Activated CD8-positive, alpha-beta T cell treated with anti-CD3 and anti-CD28 coated beads for 36 hours (primary cell): Measurements from ENCODE around the gene LMNTD1. TPM values are rescaled to one million over a fixed set of nuclear protein-coding genes. Genes with fewer than 3 reads are reported as not detected.

ENCODE experiments used
- ATAC-seq: fragments of 200-7000 bp; cut with Tn5 transposase; one replicate; pipeline ENCODE4 v1.10.0; 2021; ENCODE audit warnings: mild to moderate bottlenecking, moderate library complexity
- CTCF ChIA-PET: fragments of 350-600 bp; sonication (Branson Sonifier 250); formaldehyde crosslinking; loops from one replicate; lab custom pipeline; 2021; ENCODE audit warnings: antibody characterized with exemption; lab: Charles Lee
- POLR2A ChIA-PET: fragments of 350-600 bp; sonication (Branson Sonifier 250); formaldehyde crosslinking; loops from one replicate; lab custom pipeline; 2021; ENCODE audit warnings: antibody characterized with exemption; lab: Charles Lee
- DNase-seq: peaks from one replicate; pipeline ENCODE4 v3.0.0-alpha.2; 2020
- H3K27ac Mint-ChIP-seq: one replicate; pipeline ENCODE4 v1.8.0; 2021; ENCODE audit warnings: mild to moderate bottlenecking, mixed read lengths
- H3K27me3 Mint-ChIP-seq: one replicate; pipeline ENCODE4 v1.8.0; 2021; ENCODE audit warnings: mixed read lengths
- H3K36me3 Mint-ChIP-seq: one replicate; pipeline ENCODE4 v1.8.0; 2021; ENCODE audit warnings: low read depth, mixed read lengths
- H3K4me1 Mint-ChIP-seq: one replicate; pipeline ENCODE4 v1.8.0; 2021; ENCODE audit warnings: low read depth, mixed read lengths
- H3K4me3 Mint-ChIP-seq: one replicate; pipeline ENCODE4 v1.8.0; 2021; ENCODE audit warnings: mild to moderate bottlenecking, moderate library complexity, mixed read lengths
- H3K9me3 Mint-ChIP-seq: one replicate; pipeline ENCODE4 v1.8.0; 2021; ENCODE audit warnings: mixed read lengths
- CTCF ChIP-seq: fragments of 200-600 bp; IDR thresholded peaks from one replicate; pipeline ENCODE4 v1.8.0; 2022; ENCODE audit warnings: antibody characterized with exemption, mild to moderate bottlenecking
- intact Hi-C: fragments of 100-400 bp; cut with micrococcal nuclease; formaldehyde crosslinking; loops from one replicate; pipeline ENCODE4 v1.10.0; 2022
- total RNA-seq, 2 experiments: library from RNA; stranded (reverse); gene quantifications; one replicate each; pipeline ENCODE4 v1.2.3, GENCODE V29; 2021

LMNTD1 gene
- total RNA-seq, 2 experiments from 2014 or later, result not detected

- intact Hi-C loops, result no loop called here
- ATAC-seq (no peak), DNase-seq (no peak)
- H3K4me1 Mint-ChIP-seq, result no peaks in the 10 kb centered on the region
- no peaks in the 10 kb centered on the region for H3K36me3 Mint-ChIP-seq
- POLR2A ChIA-PET, result no interaction called here
- no peak overlapping the region for H3K4me3 Mint-ChIP-seq
- CTCF ChIA-PET, result no interaction called here
- peaks cover 2% of the 10 kb centered on the region for H3K9me3 Mint-ChIP-seq
- TF ChIP-seq CTCF, result no peak
- no peak overlapping the region for H3K27ac Mint-ChIP-seq
- H3K27me3 Mint-ChIP-seq, result no peaks in the 10 kb centered on the region
Measured at GRCh38 chr12:25573346-25573745, 20.3 kb upstream of the LMNTD1 start.

- Mint-ChIP-seq H3K27me3 (no peaks in the 10 kb centered on the region), H3K4me3 (no peak overlapping the region), H3K27ac (no peak overlapping the region), H3K36me3 (no peaks in the 10 kb centered on the region), H3K9me3 (no peaks in the 10 kb centered on the region), H3K4me1 (no peaks in the 10 kb centered on the region)
- ChIA-PET POLR2A (no interaction called here), CTCF (no interaction called here)
- no peak for TF ChIP-seq CTCF
- ATAC-seq (no peak), DNase-seq (no peak)
- intact Hi-C loops, result no loop called here
Measured at GRCh38 chr12:25570418-25570817, 17.3 kb upstream of the LMNTD1 start.

GRCh38 chr12:25566202-25566949 is 13.3 kb upstream of the LMNTD1 start:
- Mint-ChIP-seq H3K27me3 (no peaks in the 10 kb centered on the region), H3K27ac (no peak overlapping the region), H3K36me3 (no peaks in the 10 kb centered on the region), H3K4me1 (no peaks in the 10 kb centered on the region), H3K9me3 (no peaks in the 10 kb centered on the region), H3K4me3 (no peak overlapping the region)
- CTCF ChIA-PET, result no interaction called here
- intact Hi-C loops, result no loop called here
- TF ChIP-seq CTCF, result no peak
- no peak for DNase-seq
- ATAC-seq, result no peak
- POLR2A ChIA-PET, result no interaction called here

- H3K9me3 Mint-ChIP-seq, result peaks cover 5% of the 10 kb centered on the region
- ChIA-PET CTCF (no interaction called here), POLR2A (no interaction called here)
- TF ChIP-seq CTCF, result no peak
- DNase-seq, result peak; percentile 10
- H3K36me3 Mint-ChIP-seq, result no peaks in the 10 kb centered on the region
- H3K27me3 Mint-ChIP-seq, result no peaks in the 10 kb centered on the region
- intact Hi-C loops, result loop anchor here (10.0 kb wide), 1 partner anchor 124 kb away; no protein-coding TSS in a partner anchor
- ATAC-seq, result no peak
- H3K27ac Mint-ChIP-seq, result no peak overlapping the region
- no peak overlapping the region for H3K4me3 Mint-ChIP-seq
- H3K4me1 Mint-ChIP-seq, result peaks cover 4% of the 10 kb centered on the region
Measured at GRCh38 chr12:25558586-25558985, 5.5 kb upstream of the LMNTD1 start.

GRCh38 chr12:25557830-25558436 is 4.8 kb upstream of the LMNTD1 start:
- H3K27me3 Mint-ChIP-seq, result no peaks in the 10 kb centered on the region
- no peak overlapping the region for H3K27ac Mint-ChIP-seq
- H3K36me3 Mint-ChIP-seq, result no peaks in the 10 kb centered on the region
- ATAC-seq (no peak), DNase-seq (peak; percentile 44)
- H3K9me3 Mint-ChIP-seq, result peaks cover 5% of the 10 kb centered on the region
- ChIA-PET CTCF (no interaction called here), POLR2A (no interaction called here)
- peak; percentile 51 for TF ChIP-seq CTCF
- H3K4me3 Mint-ChIP-seq, result no peak overlapping the region
- peaks cover 4% of the 10 kb centered on the region for H3K4me1 Mint-ChIP-seq
- intact Hi-C loops, result loop anchor here (10.0 kb wide), 1 partner anchor 123 kb away; no protein-coding TSS in a partner anchor
